Pancreas (tissue), 10 donors: Measurements from ENCODE around the gene LYST. TPM values are rescaled to one million over a fixed set of nuclear protein-coding genes. Genes with fewer than 3 reads are reported as not detected.

Source experiments
- ATAC-seq, 4 donors: fragments of 200-7000 bp; cut with Tn5 transposase; one replicate each; pipeline versions ENCODE4 v1.8.0 to v1.9.1; 2020; ENCODE audit warnings: mild to moderate bottlenecking in 4 of 4, moderate library complexity in 4 of 4
- DNase-seq, 6 donors: peaks; one replicate each; pipeline ENCODE4 v3.0.0-alpha.2; 2020
- FAIRE-seq: peaks from 2 replicates; lab custom pipeline; 2012; peaks lifted over from hg19 to GRCh38; lab: Jason Lieb, UNC
- H3K27ac ChIP-seq, 4 donors: fragments of 200-600 bp; sonication (generic); 1 replicate in 3 of 4; 2 replicates in 1 of 4; pipeline versions ENCODE4 v1.5.0 to v1.8.0; 2020
- H3K27me3 ChIP-seq, 4 donors: fragments of 200-600 bp; one replicate each; pipeline ENCODE4 v1.8.0; 2021
- H3K36me3 ChIP-seq, 3 donors: fragments of 200-600 bp; sonication (generic) in 1 of 3; one replicate each; pipeline versions ENCODE4 v1.5.0 to v1.8.0; 2020 to 2021
- H3K4me1 ChIP-seq, 3 donors: fragments of 200-600 bp; one replicate each; pipeline ENCODE4 v1.8.0; 2021
- H3K4me3 ChIP-seq, 4 donors: fragments of 200-600 bp; sonication (generic) in 2 of 4; one replicate each; pipeline versions ENCODE4 v1.5.0 to v1.8.0; 2020 to 2021
- H3K9me3 ChIP-seq, 4 donors: fragments of 200-600 bp; one replicate each; pipeline ENCODE4 v1.8.0; 2021
- CTCF ChIP-seq, 4 donors: fragments of 200-600 bp; sonication (generic) in 3 of 4; IDR thresholded peaks; one replicate each; pipeline versions ENCODE4 v1.5.0 to v1.8.0; 2021; ENCODE audit warnings: antibody characterized with exemption in 4 of 4
- WGBS, 2 donors: extraction: QIAGEN DNeasy Blood & Tissue Kit; methylation state at CpG; one replicate each; pipeline ENCODE4 v1.1.7; 2013; 5-methylcytosine and 5-hydroxymethylcytosine counted together
- intact Hi-C, 3 donors: fragments of 100-400 bp; cut with DNase I; formaldehyde crosslinking; loops; one replicate each; pipeline versions ENCODE4 v1.11.1 to v1.14.2; 2022
- polyA plus RNA-seq, 2 donors: library from polyadenylated mRNA; stranded (reverse); fragments of 200-250 nt; gene quantifications; one replicate each; pipeline ENCODE4 v1.2.3, GENCODE V29; 2013
- total RNA-seq, 6 donors: library from RNA; stranded (reverse); fragmentation: NEBNext Ultra II Directional in 4 of 6; extraction: Animal tissue kit (Norgen Biotek cat#: 25700) in 4 of 6; gene quantifications; one replicate each; pipeline versions ENCODE4 v1.2.1 to v1.2.4, GENCODE V29; 2021 to 2023
- donor health status: healthy with polysubstance abuse.
- donor health status: DM: no; HTN: no; CAD: no; lungs with moderate emphysema.
- donor health status: DM: no; HTN: no; CAD: no.
- donor health status: control.
- donor health status: control.
- donor health status: Bipolar disorder and iron deficiency.
- donor health status: DM: yes; HTN: yes; CAD: no.
- donor health status: DM: no; HTN: no; CAD: no.
- donor health status: DM: no; HTN: no; CAD: no.
- donor health status: DM: yes; HTN: yes; CAD: no.

LYST gene
- total and polyA plus RNA-seq, 8 donors: 4.3 to 13.7 (median 8.9) TPM

GRCh38 chr1:235679644-235680043 lies 187.1 kb downstream of the LYST start:
- intact Hi-C loops: no loop called here
- FAIRE-seq (no peak), DNase-seq (no peak), ATAC-seq (peak; percentile 38 to 79 (median 69))
- TF ChIP-seq CTCF (IDR thresholded peaks at IDR 0.05): no peak
- Histone ChIP-seq H3K4me3 (no peak overlapping the region), H3K4me1 (peaks cover 0 to 3% (median 0%) of the 10 kb centered on the region in 3 donors), H3K27ac (peak overlapping the region in 1 of 4 donors; percentile 25), H3K9me3 (no peaks in the 10 kb centered on the region), H3K27me3 (no peaks in the 10 kb centered on the region), H3K36me3 (no peaks in the 10 kb centered on the region)
- WGBS, 2 donors: 58 to 68% methylated on average over 3 of the region's 3 CpGs

DNA sequence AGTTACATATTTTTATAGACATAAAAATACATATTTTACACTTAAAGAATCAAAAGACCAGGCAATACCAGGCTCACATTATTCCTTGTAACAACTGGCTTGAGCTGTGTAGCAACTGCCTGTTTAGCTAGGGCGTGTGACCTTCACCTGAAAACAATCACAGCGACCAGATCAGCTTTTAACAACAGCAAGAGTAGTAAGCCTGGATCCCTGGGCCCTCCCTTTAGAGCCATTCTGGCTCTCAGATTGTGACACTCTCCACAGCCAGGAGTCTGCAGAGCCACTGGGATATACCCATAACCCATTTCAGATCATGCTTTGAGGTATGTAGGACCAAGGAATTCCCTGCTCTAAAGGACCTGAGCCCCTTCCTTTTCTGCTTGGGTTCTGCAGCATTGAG lies 187.7 kb downstream of the LYST start:
- no peaks in the 10 kb centered on the region for H3K36me3 ChIP-seq
- no peaks in the 10 kb centered on the region for H3K9me3 ChIP-seq
- no peak for FAIRE-seq
- DNase-seq: peak in 1 of 6 donors; percentile 9
- TF ChIP-seq CTCF (IDR thresholded peaks at IDR 0.05): no peak
- H3K4me1 ChIP-seq: peaks cover 0 to 3% (median 0%) of the 10 kb centered on the region in 3 donors
- ATAC-seq: peak in 3 of 4 donors; percentile 63 to 83 (median 76)
- intact Hi-C loops: no loop called here
- H3K4me3 ChIP-seq: no peak overlapping the region
- H3K27ac ChIP-seq: no peak overlapping the region
- no peaks in the 10 kb centered on the region for H3K27me3 ChIP-seq
- WGBS, 2 donors: 38 to 43% methylated on average over 2 of the region's 2 CpGs

DNA sequence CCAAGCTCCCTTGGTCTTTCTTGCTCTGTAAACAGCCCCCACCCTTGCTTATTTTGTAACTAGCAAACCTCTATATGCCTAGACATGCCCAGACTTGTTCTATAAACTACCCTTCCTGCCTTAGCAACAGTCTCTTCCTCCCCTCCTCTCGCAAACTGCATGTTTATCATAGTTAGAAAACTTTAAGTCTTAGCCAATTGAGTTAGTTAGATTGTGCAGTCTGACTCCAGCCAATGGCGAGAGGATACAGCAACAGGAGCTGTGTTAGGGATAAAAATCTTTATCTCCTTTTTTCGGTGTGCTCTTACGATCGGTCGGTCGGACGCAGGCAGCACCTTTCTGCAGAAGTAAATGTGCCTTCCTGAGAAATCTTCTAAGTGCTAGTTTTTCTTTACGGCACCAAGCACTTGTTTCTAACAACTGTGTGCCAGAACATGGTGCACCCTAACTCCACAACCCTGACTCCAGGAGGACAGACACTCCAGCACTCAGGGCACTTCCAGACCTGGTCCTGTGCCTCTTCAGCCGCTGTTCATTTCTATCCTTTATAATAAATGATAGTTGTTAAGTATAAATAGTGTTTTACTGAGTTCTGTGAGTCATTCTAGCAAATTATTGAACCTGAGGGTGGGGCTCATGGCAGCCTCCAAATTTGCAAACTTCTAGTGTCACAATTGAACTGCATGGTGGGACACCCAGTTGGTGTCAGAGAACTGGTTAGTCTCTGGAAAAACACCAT lies 191.4 kb downstream of the LYST start:
- Histone ChIP-seq H3K27me3 (no peaks in the 10 kb centered on the region), H3K4me3 (no peak overlapping the region), H3K36me3 (peaks cover 0 to 7% (median 0%) of the 10 kb centered on the region in 3 donors), H3K27ac (no peak overlapping the region), H3K9me3 (no peaks in the 10 kb centered on the region), H3K4me1 (no peaks in the 10 kb centered on the region)
- WGBS, 2 donors: 99% methylated on average over 10 of the region's 10 CpGs
- FAIRE-seq (no peak), ATAC-seq (no peak), DNase-seq (no peak)
- intact Hi-C loops: no loop called here
- TF ChIP-seq CTCF (IDR thresholded peaks at IDR 0.05): no peak

- no peak for ATAC-seq
- intact Hi-C loops: no loop called here
- Histone ChIP-seq H3K27me3 (no peaks in the 10 kb centered on the region), H3K4me1 (no peaks in the 10 kb centered on the region), H3K4me3 (no peak overlapping the region), H3K36me3 (peaks cover 0 to 7% (median 0%) of the 10 kb centered on the region in 3 donors), H3K27ac (no peak overlapping the region), H3K9me3 (no peaks in the 10 kb centered on the region)
- DNase-seq: no peak
- 75 to 78% methylated on average over 7 of the region's 7 CpGs for WGBS, 2 donors
- no peak for FAIRE-seq
- no peak for TF ChIP-seq CTCF (IDR thresholded peaks at IDR 0.05)
These were observed 192.7 kb downstream of the LYST start for GRCh38 chr1:235673981-235674380.

DNA sequence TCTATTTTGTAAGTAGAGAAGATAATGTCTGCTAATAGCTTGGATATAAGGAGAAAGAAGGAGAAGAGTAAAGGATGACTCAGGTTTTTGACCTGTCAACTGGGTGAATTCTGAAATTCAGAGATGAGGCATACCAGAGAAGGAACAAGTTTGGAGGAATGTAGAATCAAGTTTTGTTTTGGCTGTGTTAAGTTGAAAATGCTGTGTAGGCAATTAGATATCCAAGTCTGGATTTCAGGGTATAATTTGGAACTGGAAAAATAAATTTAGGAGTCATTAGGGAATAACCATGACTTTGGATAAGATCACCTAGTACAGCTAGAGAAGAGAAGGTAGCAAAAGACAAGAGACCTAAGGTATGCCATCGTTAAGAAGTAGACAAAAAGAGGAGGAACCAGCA lies 194.7 kb downstream of the LYST start:
- WGBS, 2 donors: 90 to 91% methylated on average over 1 of the region's 1 CpG
- FAIRE-seq (no peak), DNase-seq (no peak), ATAC-seq (no peak)
- Histone ChIP-seq H3K4me1 (no peaks in the 10 kb centered on the region), H3K36me3 (peaks cover 0 to 7% (median 0%) of the 10 kb centered on the region in 3 donors), H3K27ac (no peak overlapping the region), H3K9me3 (no peaks in the 10 kb centered on the region), H3K27me3 (no peaks in the 10 kb centered on the region), H3K4me3 (no peak overlapping the region)
- TF ChIP-seq CTCF (IDR thresholded peaks at IDR 0.05): no peak
- intact Hi-C loops: no loop called here
